ENCODE data around the gene MCF2L.

The MCF2L gene

DNA sequence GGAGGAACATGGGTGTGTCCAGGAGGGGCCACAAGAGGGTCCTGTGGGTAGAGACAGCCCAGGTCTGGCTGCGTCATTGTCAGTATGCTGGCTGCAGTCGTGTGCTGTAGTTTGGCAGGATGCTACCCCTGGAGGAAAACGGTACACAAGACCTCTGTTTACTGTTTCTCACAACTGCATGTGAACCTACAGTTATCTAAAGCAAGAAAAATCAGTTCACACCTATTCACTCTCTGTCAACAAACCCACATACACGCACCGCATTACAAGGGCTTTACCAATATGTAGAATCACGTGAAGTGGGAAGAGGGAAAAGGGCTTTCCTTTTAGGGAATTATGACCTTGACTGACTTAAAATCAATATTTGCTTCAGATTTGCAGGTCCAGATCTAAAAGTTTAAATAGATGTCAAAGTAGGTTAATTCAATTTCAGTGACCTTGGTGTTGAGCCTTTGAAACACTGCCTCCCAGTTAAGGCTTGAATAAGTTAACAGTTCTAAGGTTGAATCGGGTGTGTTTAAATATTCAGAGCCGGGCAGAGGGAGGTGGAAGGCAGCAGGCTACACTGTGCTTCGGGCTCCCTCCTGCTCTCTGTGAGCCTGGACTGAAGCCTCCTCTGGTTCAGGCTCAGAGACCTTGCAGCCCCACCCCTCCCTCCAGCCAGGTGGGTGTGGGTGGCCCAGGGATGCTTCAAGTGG lies 17.2 kb upstream of the MCF2L start:
- no peak for DNase-seq (ENCODE audit: low read depth)

DNA sequence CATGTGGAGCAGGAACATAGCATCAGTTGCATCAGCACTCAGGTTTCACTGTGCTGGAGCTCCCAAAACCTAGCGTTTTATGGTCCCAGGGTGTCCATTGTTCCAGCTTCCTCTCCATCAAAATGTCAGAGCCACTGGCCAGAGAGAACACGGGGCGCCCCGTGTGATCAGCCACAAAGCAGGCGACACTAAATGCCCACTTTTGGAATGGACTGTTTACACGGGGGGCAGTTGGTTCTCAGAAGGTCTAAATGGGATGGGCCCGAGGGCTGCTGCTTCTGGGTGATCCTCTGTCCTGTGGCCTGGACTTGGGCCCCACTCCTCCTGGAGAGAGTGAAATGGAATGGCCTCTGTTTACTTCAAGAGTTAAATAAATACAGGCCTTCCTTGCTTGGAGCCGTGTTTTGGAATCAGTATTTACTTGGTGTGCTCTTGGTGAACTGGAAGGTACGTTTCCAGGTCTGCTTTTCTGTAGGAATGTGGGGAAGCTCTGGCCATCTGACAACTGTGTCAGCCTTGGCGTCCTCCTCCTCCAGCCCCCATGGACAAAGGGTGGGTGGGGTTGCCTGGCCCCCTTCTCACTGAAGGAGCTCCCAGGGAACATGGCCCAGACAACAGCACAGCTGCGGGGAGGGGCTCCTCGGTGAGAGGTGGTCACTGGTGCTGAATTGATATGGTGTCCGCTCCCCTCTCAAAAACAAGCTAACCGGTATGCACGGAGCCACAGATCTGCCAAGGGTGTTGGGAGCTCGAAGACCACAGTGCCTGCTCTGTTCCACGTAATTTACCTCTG lies 16.1 kb upstream of the MCF2L start:
- no peak for DNase-seq (ENCODE audit: low read depth)

DNA sequence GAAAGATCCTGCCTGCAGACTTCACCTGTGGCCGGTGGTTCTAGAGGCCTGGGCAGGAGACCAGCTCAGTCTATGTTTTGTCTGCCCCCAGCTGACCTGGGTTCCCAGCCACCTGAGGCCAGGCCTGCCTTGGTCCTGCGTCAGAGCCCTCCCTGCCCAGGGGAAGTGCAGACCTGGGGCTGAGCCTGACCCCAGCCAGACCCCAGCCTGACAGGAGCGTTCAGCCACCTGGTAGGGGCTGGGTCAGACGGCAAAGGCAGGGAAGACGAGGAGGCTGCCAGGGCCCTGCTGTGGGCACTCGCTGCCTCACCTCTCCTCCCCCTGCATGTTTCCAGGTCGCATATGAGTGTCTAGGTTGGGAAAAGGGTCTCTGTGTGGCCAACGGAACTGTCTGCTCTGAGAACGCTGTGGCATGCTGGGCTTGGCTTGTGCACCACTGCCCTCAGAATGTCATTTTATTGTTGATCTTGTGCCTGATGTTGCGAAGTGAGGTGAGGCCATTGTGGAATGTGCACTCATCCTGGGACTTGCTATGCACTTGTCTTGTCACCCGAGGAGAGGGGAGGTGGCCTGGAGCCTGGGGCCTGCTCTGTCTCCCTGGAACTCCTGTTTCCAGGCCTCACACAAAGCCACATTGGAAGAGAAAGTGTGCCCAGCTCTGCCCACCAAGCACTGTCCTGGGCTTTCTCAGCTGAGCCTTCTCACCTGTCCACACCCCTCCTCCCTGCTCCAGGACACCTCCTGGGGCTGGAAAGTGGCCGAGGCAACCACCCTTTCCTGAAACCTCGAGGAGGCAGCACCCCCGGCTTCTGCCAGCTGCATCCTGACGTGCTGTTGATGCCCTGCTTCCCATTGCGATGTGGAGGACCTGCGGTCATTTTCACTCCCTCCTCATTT lies 15.2 kb upstream of the MCF2L start:
- no peak for DNase-seq (ENCODE audit: low read depth)

DNA sequence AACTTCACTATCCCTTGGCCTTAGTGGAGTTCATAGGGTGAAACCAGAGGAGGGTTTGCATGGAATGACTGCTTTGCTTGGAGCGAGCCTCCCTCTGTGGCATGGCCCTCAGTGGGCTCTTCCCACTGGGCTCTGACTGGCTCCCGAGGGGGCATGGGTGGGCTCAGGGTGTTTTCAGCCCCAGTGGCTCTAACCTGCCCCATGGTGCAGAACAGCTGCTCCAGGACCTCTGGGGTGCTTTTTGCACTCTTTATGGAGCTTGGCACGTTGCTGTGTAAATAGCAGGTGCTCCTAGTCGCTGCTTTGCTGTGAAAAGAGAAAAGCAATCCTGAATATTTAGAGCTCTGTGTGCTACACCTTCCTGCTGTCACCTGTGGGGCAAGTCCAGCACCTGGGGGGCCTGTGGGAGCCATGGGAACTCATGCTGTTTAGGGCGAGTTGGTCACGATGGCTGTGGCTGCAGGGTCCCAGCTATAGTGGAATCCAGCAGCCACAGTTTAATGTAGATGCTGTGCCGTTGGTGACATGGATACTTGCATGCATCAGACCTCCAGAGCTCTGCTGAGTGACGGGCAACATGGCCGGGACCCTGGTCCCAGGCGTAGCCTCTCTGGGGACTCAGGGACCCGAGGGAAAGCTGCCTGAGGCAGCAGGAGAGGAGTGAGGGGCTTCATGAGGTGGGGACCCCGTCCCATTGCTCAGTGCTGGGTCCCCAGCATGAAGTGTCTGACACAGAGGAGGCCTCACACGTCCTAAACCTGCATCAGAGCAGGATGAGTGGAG lies 14.3 kb upstream of the MCF2L start:
- no peak for DNase-seq (ENCODE audit: low read depth)

DNA sequence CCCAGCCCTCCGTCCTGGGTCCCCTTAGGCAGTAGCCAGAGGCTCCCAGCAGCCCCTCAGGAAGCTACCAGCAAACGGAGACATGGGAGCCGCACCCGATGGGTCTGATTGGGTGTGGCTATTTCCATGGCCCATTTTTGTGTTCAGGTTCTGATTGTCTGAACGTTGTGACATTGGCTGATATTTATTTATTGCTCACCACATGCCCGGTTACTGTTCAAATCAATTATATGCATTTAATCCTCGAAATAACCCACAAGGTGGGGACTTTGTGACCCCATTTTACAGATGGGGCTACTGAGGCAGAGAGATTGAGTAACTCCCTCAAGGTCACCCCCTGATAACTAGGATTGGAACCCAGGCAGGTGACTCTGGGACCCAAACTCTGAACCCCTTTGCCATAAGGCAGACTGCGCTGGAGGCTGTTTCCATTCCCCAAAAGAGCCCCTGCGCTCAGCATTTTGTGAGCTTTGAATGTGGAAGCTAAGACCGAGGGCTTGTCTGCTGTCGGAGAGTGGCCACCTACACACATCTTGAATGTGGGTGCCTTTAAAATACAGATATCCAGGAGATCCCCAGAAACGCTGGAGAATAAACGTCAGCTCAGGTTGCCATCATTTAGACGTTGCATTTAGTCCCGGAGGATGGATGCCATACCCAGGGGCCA lies 13.6 kb upstream of the MCF2L start:
- DNase-seq (ENCODE audit: low read depth), result no peak

DNA sequence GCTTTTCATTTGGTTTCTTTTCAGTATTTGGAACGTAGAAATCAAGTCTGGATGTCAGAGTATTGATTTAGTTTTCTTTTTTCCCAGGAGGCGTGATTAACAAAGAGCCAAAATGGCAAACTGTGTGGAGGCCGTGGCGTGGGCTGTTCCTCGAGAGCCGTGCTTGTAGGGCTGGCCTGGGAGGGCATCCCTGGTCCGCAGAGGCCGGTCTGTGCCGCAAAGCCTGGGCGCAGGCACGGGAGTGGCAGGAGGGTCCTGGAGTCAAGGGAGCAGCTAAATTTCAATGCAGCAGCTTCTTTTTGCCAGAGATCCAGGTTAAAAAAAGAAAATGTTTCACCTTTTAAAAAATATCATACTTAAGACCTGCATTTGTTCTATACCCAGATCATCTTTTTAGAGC lies 13.1 kb upstream of the MCF2L start:
- no peak for DNase-seq (ENCODE audit: low read depth)

DNA sequence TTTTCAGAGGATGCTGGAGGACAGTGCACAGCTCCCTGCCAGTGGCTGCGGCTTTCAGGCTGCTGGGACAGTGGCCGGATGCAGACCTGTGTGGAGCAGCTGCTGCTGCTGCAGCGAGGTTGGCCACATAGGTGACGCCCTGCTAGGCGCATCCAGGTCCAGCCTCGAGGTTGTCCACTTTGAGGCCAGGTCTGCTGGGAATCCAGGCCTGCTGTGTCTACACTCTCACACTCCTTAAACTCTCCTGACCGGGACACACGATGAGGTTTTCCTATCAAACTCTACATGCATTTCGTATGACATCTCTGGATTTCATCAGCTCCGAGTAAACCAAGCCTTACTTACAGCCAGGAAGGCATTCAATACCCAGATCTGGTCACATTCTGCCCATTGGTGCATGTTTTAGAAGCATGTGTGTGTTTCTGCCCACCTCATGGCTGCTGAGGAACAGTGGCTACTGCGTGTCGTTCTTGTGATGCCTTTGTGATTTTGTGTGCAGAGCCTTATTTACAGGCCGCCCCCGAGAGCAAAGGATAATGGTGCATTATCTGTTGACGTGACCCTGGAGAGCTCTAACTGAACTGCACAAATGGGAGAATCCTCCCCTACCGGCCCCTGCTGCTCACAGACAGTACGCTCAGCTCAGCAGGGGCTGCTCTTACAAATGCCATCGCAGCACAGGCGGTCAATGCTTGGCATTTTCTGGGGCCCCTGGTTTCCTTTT lies 12.3 kb upstream of the MCF2L start:
- DNase-seq (ENCODE audit: low read depth), result no peak

DNA sequence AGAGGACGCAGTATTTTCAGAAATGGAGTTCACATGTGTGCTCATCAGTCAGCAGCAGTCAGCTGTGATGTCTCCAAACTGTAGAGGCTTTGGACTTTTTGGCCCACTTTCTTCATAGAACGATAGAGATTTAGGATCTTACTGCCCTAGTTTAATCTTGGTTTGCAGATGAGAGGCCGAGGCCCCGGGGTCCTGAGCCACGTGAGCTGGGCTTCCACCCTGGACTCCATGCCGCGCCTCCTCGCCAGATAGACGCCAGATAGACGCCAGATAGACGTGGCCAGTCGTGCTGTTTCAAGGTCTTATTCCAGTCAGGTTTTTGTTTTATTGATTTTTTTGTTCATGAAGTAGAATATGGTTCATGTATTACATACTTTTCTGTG lies 11.7 kb upstream of the MCF2L start:
- no peak for DNase-seq (ENCODE audit: low read depth)

DNA sequence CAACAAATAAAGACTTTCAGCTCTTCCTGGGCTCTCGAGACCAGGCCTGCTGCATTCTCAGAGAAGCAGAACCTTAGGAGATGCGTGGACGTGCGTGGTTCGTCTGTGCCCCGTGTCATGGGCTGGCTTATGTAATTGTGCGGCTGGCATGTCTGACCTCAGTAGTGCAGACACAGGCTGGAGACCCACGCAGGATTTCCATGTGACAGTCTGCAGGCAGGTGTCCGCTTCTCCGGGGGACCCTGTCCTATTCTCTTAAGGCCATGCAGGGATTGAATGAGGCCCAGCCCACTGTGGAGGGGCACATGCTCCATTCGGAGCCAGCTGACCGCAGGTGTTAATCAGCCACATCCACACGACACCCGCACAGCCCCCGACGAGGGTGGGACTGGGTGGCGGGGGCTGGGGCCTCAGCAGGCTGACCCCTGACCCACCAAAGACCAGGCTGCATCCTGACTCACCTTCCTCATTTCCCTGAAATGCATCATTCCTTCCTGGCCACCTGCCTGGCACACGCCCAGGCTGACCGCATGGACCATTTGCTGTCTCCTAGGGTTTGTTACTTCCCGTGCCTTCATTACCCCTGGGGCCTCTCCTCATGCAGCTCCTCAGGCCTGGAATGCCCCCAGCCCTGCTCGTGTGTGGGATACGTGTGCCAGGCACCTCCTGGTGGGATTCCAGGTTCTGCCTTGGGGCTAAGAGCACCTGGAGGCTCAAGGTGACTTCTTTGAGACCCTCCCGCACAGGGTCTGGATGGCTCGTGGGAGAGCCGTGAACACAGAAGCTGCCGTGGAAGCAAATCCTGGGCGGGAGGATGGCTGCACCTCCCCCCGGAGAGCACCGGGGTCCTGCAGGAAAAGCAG lies 10.7 kb upstream of the MCF2L start:
- DNase-seq (ENCODE audit: low read depth), result no peak

DNA sequence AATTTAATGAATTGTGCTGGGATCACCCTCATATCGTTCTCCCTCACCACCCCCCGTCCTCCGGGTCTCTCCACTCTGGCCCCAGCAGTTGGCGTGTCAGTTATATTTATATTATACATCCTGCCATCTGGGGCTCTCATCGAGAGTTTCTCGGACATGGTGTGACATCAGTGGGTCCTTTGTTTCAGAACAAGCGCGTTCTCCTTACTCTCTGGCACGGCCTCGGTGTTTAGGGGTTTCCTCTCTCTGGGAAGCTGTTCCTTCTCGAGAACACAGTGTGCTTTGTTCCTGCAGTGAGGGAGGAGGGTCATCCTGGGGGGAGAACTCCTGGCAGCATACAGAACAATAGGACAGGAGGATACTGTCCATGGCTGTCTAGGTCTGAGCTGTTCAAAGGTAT lies 9.8 kb upstream of the MCF2L start:
- no peak for DNase-seq (ENCODE audit: low read depth)

DNA sequence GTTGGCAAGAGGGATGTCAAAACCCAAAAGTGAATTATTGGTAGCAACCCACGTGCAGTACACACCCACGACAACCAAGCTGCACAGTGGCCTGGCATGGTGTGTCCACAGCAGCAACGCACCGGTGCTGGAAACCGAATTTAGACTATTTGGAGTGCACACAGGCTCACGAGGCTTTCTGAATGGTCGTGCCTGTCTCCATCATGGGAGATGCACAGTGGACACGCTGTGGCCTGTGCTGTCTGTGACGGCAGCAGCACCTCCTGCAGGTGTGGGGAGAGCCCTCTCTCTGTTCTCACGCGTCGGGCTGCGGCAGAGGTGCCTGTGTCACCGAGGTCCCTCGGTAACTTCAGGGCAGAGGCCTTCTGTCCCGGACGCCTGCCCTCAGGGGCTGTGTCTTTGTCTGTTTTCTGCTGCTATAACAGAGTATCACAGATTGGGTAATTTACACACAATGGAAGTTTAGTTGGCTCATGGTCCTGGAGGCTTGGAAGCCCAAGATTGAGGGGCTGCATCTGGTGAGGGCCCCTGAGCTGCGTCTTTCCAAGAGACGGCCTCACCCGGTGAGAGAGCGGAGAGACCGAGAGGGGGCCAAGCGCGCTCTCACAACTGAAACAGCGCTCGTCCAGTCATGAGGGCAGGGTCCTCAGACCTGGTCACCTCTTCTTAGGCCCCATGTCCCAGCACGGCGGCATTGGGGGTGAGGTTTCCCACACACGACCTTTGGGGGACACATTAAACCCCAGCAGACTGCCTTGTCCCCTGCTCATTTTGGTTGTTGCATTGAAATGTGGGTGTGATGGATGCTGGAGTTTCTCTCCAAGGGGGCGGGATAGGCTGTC lies 9.1 kb upstream of the MCF2L start:
- no peak for DNase-seq (ENCODE audit: low read depth)

DNA sequence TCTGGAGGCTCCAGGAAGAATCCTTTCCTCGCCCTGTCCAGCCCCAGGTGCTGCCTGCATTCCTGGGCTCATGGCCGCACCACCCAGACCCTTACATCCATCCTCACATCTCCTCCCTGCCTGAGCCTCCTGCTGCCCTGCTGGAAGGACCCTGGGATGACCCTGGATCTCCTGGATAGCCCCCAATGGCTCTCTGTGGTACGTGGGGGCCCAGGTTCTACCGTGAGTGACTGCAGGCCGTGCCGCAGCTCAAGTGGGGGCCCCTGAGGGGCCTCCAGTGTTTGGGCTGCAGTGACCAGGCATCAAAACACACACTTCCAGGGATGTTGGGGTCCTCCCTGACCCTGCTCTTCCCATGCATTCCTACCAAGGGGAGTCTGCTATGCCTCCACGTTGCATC lies 8.3 kb upstream of the MCF2L start:
- no peak for DNase-seq (ENCODE audit: low read depth)

DNA sequence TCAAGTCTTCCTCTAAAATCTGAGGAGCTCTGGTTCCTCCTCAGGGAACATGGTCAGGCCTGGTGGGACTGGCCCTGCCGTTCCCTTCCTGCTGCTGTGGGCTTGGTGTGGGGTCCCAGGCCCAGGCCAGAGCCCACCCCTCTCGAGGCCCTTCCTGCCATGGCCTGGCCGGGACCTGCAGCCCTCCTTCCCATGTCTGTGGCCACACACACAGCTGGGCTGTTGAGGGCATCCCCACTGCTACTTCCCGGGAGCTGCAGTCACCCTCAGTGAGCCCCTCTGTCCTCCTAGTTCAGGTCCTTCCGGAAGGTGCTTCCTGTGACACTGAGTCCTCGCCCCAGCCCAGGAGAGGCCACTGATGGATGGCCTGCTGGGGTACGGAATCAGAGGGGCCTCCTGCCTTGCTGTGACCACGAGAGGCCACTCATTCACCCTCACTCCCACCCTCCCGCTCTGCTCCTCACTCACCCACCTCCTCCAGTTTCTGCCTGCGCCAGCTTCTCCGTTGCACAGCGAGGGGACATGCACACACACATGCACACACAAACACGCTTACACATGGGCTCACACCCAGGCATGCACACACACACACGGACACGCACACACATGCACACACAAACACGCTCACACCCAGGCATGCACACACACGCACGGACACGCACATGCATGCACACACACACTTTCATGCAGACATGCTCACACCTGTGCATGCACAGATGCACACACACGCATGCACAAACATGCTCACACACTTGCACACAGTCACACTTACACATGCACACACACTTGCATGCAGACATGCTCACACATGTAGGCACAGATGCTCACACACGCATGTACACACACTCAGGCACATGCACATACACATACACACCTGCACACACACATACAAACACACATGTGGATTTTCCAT lies 7.3 kb upstream of the MCF2L start:
- DNase-seq (ENCODE audit: low read depth), result no peak

DNA sequence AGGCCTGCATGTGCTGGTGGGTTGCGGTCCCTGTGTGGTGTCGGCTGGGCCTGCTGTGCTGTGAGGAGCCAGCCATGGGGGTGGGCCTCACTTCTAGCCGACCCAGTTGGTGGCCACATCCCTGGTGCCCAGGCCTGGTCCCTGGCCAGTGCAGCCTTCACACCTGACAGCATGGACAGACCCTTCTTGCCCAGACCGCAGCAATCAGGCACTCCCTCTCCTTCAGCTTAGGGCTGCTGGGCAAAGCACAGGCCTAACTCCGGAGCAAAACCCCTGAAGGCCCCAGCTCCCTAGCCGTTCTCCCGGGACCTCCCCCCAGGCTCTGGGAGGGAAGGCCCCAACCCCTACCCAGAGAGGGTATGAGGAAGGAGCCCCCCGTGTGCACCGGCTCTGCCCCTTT lies 6.6 kb upstream of the MCF2L start:
- no peak for DNase-seq (ENCODE audit: low read depth)

DNA sequence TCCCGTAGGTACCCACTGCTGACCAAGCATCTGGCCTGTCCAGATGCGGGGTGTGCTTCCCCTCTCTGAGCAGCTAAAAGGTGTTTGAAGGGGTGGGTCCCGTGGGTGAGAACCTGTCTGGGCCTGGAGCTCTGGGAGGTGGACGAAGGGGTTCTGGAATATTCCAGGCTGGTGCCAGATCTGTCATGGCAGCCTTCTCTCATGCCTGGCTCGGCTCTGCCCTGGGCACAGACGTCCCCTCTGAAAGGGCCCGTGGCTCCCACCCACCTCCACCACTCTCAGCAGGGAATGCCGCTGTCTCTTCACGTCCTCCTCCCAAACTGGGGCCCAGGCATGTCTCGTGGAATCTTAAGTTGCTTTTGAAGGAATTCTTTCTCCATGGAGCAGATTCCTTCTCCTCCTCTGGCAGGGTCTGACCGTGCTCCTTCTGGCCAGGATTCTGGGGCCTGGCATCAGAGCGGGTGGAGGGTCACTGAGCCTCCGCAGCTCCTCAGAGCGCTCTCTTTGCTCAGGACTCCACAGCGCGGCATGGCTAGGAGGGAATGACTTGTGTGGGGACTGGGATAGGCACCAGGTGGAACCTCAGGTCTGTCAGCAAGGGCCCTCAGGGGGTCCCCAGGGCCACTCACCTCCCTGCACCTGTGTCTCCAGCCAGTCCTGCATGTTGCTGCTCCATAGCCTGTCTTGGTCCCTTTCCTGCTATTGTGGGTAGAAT lies 5.9 kb upstream of the MCF2L start:
- no peak for DNase-seq (ENCODE audit: low read depth)

DNA sequence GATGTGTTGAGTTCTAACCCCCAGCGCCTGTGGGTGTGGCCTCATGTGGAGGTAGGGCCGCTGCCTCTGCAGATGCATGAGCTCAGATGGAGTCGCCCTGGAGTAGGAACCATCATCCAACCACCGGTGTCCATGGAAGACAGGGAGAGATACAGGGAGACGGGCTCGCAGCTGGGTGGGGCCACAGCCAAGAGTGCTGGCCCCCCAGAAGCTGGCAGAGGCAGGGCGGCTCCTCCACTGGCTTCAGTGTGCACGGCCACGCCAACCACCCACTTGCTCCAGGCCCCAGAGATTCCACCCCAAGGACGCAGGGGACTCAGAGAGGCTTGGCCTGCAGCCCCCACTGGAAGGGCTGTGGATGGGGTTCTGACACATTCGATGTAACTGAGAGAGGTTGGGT lies 5.4 kb upstream of the MCF2L start:
- no peak for DNase-seq (ENCODE audit: low read depth)

DNA sequence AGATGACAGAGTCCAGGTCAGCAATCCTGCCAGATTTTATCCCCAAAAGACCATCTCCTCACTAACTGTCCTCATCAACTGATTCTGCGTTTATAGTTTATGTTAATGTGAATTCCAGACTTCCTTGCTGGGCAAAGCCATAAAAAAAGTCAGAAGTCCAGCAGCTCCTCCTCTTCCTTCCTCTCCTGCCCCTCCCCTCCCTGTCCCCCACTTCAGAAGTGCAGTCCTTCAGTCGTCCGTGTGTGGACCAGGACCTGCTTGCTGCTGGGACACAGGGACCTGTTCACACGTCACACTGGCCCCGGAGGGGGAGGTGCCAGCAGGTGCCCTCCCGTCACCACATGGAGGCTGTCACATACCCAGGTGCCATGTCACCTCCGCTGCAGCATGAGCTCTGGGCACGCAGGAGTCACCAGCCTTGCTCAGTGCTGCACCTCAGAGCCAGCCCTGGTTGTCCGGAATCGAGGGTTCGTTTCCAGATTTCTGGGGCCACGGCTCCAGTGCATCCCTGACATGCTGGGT lies 4.0 kb upstream of the MCF2L start:
- DNase-seq (ENCODE audit: low read depth), result no peak
